Astrocyte (in vitro differentiated cells and primary cell): ENCODE results near the gene CTNNA2. TPM values are rescaled to one million over a fixed set of nuclear protein-coding genes. Genes with fewer than 3 reads are reported as not detected.

Source experiments
- DNase-seq: peaks from one replicate; pipeline ENCODE4 v3.0.0-alpha.2; 2010; ENCODE audit warnings: low read depth
- FAIRE-seq: peaks from 2 replicates; lab custom pipeline; 2011; peaks lifted over from hg19 to GRCh38; lab: Jason Lieb, UNC
- H2AFZ ChIP-seq: 2 replicates; pipeline ENCODE4 v1.6.0; 2012; ENCODE audit warnings: low read depth, low read length, inconsistent platforms
- H3K27ac ChIP-seq: 2 replicates; pipeline ENCODE4 v1.5.1; 2011; ENCODE audit warnings: low read depth, low read length, inconsistent platforms
- H3K27me3 ChIP-seq: 2 replicates; pipeline ENCODE4 v1.6.0; 2011; ENCODE audit warnings: low read length, inconsistent platforms; ENCODE audit not compliant: insufficient read depth
- H3K36me3 ChIP-seq: 2 replicates; pipeline ENCODE4 v1.5.1; 2011; ENCODE audit warnings: low read length, inconsistent platforms; ENCODE audit not compliant: insufficient read depth
- H3K4me1 ChIP-seq: 2 replicates; pipeline ENCODE4 v1.5.1; 2011; ENCODE audit warnings: low read length, inconsistent platforms; ENCODE audit not compliant: insufficient read depth
- H3K4me2 ChIP-seq: 2 replicates; pipeline ENCODE4 v1.6.0; 2012; ENCODE audit warnings: low read length, inconsistent platforms
- H3K4me3 ChIP-seq: 2 replicates; pipeline ENCODE4 v1.5.1; 2011; ENCODE audit warnings: low read depth, mild to moderate bottlenecking, low read length, inconsistent platforms; ENCODE audit not compliant: insufficient read depth
- H3K79me2 ChIP-seq: 2 replicates; pipeline ENCODE4 v1.6.0; 2012; ENCODE audit warnings: mild to moderate bottlenecking, low read length, inconsistent platforms; ENCODE audit not compliant: insufficient read depth
- H3K9ac ChIP-seq: 2 replicates; pipeline ENCODE4 v1.6.0; 2012; ENCODE audit warnings: mild to moderate bottlenecking, low read length, inconsistent platforms
- H3K9me3 ChIP-seq: 2 replicates; pipeline ENCODE4 v1.5.1; 2012; ENCODE audit warnings: low read depth, mild to moderate bottlenecking, low read length, inconsistent platforms; ENCODE audit not compliant: insufficient read depth
- H4K20me1 ChIP-seq: 2 replicates; pipeline ENCODE4 v1.6.0; 2012; ENCODE audit warnings: low read length, inconsistent platforms; ENCODE audit not compliant: insufficient read depth
- H3K27ac Mint-ChIP-seq: one replicate; pipeline ENCODE4 v1.8.0; 2021; ENCODE audit warnings: mild to moderate bottlenecking, mixed read lengths; ENCODE audit not compliant: unreplicated experiment
- H3K27me3 Mint-ChIP-seq: one replicate; pipeline ENCODE4 v1.8.0; 2021; ENCODE audit warnings: low read depth, mixed read lengths; ENCODE audit not compliant: unreplicated experiment
- H3K36me3 Mint-ChIP-seq: one replicate; pipeline ENCODE4 v1.8.0; 2021; ENCODE audit warnings: low read depth, mixed read lengths; ENCODE audit not compliant: unreplicated experiment
- H3K4me1 Mint-ChIP-seq: one replicate; pipeline ENCODE4 v1.8.0; 2021; ENCODE audit warnings: low read depth, mixed read lengths; ENCODE audit not compliant: unreplicated experiment
- H3K4me3 Mint-ChIP-seq: one replicate; pipeline ENCODE4 v1.8.0; 2021; ENCODE audit warnings: mild to moderate bottlenecking, moderate library complexity, mixed read lengths; ENCODE audit not compliant: unreplicated experiment
- H3K9me3 Mint-ChIP-seq: one replicate; pipeline ENCODE4 v1.8.0; 2021; ENCODE audit warnings: mild to moderate bottlenecking, mixed read lengths; ENCODE audit not compliant: unreplicated experiment
- EZH2 ChIP-seq: IDR thresholded peaks from 2 replicates; pipeline ENCODE4 v1.6.1; 2012; ENCODE audit warnings: mild to moderate bottlenecking, low read length, inconsistent platforms; ENCODE audit not compliant: insufficient read depth
- total RNA-seq: library from RNA; stranded (reverse); gene quantifications from 2 replicates; pipeline ENCODE4 v1.2.1, GENCODE V29; 2021
- TF ChIP-seq, protein P1 (sequence below): IDR thresholded peaks from 2 replicates; pipeline ENCODE4 v1.5.1; 2011; ENCODE audit warnings: low read depth, mild to moderate bottlenecking, inconsistent platforms, low read length, moderate library complexity; ENCODE audit not compliant: insufficient read depth

CTNNA2 gene
- total RNA-seq, 1 donor from 2014 or later, result 3.9 TPM

DNA sequence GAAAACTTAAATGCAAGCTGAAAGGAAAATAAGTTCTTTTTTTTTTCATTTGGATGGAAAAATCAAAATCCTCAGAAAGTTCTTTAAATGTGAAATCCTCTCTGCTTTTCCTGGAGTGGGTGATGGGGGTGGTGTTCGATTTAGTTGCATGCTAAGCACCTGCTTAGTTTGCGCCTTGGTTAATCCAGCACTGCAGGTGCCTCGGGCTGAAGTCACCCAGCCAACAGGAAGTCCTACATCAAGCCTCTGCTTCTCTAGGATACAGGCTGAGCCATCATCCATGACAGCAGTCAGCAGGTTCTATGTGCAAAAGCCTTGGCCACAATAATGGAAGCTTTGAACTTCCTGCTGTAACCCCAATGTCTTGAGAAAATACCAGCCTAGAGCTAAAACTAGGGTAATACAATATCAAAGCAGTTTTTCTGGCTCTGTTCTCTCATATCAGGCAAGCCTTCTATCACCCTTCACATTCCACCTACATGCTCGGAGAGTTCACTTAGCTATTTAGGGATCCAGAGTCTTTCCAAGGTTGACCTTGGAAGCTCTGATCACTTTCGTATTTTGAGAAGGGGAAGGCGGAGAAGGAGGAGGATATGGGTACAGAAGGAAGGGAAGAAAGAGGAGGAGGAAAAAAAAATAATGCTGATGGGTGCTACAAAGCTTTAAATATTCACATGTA is 907.8 kb downstream of the CTNNA2 start:
- DNase-seq, result no peak
- Histone ChIP-seq H3K4me2 (no peak overlapping the region), H3K27ac (no peak overlapping the region), H3K36me3 (no peaks in the 10 kb centered on the region), H3K9me3 (no peaks in the 10 kb centered on the region), H3K4me1 (no peaks in the 10 kb centered on the region), H3K9ac (no peak overlapping the region), H3K79me2 (no peaks in the 10 kb centered on the region), H4K20me1 (no peaks in the 10 kb centered on the region), H2AFZ (no peak overlapping the region), H3K4me3 (no peak overlapping the region), H3K27me3 (no peaks in the 10 kb centered on the region)
- Mint-ChIP-seq H3K9me3 (no peaks in the 10 kb centered on the region), H3K36me3 (no peaks in the 10 kb centered on the region), H3K27ac (no peak overlapping the region), H3K4me1 (no peaks in the 10 kb centered on the region), H3K4me3 (no peak overlapping the region), H3K27me3 (no peaks in the 10 kb centered on the region)
- FAIRE-seq, result no peak
- TF ChIP-seq, protein P1, sequence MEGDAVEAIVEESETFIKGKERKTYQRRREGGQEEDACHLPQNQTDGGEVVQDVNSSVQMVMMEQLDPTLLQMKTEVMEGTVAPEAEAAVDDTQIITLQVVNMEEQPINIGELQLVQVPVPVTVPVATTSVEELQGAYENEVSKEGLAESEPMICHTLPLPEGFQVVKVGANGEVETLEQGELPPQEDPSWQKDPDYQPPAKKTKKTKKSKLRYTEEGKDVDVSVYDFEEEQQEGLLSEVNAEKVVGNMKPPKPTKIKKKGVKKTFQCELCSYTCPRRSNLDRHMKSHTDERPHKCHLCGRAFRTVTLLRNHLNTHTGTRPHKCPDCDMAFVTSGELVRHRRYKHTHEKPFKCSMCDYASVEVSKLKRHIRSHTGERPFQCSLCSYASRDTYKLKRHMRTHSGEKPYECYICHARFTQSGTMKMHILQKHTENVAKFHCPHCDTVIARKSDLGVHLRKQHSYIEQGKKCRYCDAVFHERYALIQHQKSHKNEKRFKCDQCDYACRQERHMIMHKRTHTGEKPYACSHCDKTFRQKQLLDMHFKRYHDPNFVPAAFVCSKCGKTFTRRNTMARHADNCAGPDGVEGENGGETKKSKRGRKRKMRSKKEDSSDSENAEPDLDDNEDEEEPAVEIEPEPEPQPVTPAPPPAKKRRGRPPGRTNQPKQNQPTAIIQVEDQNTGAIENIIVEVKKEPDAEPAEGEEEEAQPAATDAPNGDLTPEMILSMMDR, result no peak
- TF ChIP-seq EZH2, result no peak

DNA sequence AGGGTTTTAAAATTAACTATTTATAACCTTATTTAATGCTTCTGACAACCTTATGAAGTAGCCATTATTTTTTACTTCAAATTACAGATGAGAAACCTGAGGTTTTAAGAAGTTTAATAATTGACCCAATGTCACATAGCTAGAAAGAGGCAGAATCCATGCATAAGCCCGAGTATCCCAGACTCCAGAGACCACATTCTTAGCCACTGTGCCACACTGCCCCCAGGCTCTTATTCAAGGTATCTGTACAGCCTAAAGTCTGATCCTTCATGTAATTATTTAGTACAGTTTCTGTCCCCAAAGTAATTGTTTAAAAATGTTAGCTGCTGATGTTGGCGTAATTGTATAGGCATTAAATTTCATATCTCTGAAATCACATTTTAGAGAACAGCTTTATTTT is 916.4 kb downstream of the CTNNA2 start:
- Mint-ChIP-seq H3K27ac (no peak overlapping the region), H3K4me3 (no peak overlapping the region), H3K9me3 (no peaks in the 10 kb centered on the region), H3K4me1 (peaks cover 3% of the 10 kb centered on the region), H3K36me3 (no peaks in the 10 kb centered on the region), H3K27me3 (peaks cover 4% of the 10 kb centered on the region)
- FAIRE-seq (no peak), DNase-seq (no peak)
- Histone ChIP-seq H4K20me1 (no peaks in the 10 kb centered on the region), H3K4me2 (no peak overlapping the region), H2AFZ (no peak overlapping the region), H3K9me3 (no peaks in the 10 kb centered on the region), H3K36me3 (no peaks in the 10 kb centered on the region), H3K9ac (no peak overlapping the region), H3K4me3 (no peak overlapping the region), H3K4me1 (no peaks in the 10 kb centered on the region), H3K27me3 (no peaks in the 10 kb centered on the region), H3K27ac (no peak overlapping the region), H3K79me2 (no peaks in the 10 kb centered on the region)
- TF ChIP-seq, protein P1, result no peak
- no peak for TF ChIP-seq EZH2

DNA sequence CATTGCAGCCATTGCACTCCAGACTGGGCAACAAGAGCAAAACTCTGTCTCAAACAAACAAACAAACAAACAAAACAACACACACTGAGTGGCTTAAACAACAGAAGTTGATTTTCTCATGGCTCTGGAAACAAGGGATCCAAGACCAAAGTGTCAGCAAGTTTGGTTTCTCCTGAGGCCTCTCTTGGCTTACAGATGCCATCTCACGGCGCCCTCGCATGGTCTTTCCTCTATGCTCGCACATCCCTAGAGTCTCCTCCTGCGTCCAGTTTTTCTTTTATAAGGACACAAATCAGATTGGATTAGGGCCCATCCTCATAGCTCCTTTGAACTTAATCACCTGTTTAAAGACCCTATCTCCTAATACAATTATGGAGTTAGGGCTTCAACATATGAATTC is 925.1 kb downstream of the CTNNA2 start:
- no peak overlapping the region for H2AFZ ChIP-seq
- H3K27me3 Mint-ChIP-seq, result peaks cover 5% of the 10 kb centered on the region
- H3K36me3 Mint-ChIP-seq, result no peaks in the 10 kb centered on the region
- H3K9me3 Mint-ChIP-seq, result no peaks in the 10 kb centered on the region
- DNase-seq, result no peak
- no peak overlapping the region for H3K27ac ChIP-seq
- H3K79me2 ChIP-seq, result no peaks in the 10 kb centered on the region
- no peaks in the 10 kb centered on the region for H3K4me1 ChIP-seq
- H3K4me1 Mint-ChIP-seq, result no peaks in the 10 kb centered on the region
- H3K4me3 Mint-ChIP-seq, result no peak overlapping the region
- no peak for FAIRE-seq
- H3K36me3 ChIP-seq, result no peaks in the 10 kb centered on the region
- H3K27me3 ChIP-seq, result no peaks in the 10 kb centered on the region
- no peak overlapping the region for H3K9ac ChIP-seq
- H3K4me3 ChIP-seq, result no peak overlapping the region
- no peak overlapping the region for H3K4me2 ChIP-seq
- H4K20me1 ChIP-seq, result no peaks in the 10 kb centered on the region
- TF ChIP-seq, protein P1, result no peak
- no peak for TF ChIP-seq EZH2
- H3K9me3 ChIP-seq, result no peaks in the 10 kb centered on the region
- H3K27ac Mint-ChIP-seq, result no peak overlapping the region
